Measurements from ENCODE around the gene FGL2.
"Not testable (repeated sequence)": the region's sequence is repeated elsewhere in the genome, so short reads cannot be mapped to it uniquely, and the experiment has no call there.

The FGL2 gene

GRCh38 chr7:77199013-77199966, at the start of gene FGL2:
TSS of gene FGL2 (minus strand) at chr7:77199819. CDS start at chr7:77199793, 26 bp downstream.
- peak; percentile 64 for DNase-seq

DNA sequence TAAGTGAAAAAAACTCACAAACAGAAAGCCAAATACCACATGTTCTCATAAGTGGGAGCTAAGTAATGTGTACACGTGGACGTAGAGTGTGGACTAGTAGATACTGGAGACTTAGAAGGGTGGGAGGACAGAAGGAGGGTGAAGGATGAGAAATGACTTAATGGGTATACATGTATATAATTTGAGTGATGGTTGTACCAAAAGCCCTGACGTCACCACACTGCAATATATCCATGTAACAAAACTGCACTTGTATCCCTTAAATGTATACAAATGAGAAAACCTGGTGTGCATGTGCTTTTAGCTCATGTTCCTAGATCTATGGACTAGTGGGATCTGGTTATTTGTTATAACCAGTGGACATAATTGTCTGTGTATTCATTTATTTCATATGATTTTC, 48.5 kb upstream of the FGL2 start:
- no peak for DNase-seq

DNA sequence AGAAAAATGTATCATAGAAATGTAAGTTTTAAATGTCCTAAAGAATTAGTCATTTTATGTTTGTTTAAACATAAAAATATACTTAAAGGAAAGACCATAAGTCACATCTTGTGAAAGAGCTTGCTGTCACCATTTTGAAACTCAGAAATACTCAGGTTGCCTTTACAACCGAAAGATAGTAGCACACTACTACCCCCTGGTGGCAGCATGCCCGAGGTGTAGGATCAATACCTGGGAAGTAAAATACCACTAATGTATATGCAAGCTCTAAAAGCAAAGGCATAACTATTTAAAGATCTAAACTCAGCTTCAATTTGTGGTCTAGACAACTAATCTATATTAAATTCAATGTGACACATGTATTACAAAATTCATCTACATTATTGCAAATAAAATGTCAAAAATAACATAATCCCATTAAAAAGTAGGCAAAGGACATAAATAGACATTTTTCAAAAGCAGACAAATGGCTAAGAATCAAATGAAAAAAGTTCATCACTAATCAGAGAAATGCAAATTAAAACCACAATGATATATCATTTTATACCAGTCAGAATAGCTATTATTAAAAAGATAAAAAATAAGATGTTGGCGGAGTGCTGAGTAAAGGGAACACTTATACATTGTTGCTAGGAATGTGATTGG, 47.7 kb upstream of the FGL2 start:
- DNase-seq, result peak; percentile 96

- no peak for DNase-seq
These were observed 46.5 kb upstream of the FGL2 start for GRCh38 chr7:77246026-77246640.

- no peak for DNase-seq
These were observed 45.6 kb upstream of the FGL2 start for GRCh38 chr7:77245015-77245755.

- DNase-seq, result no peak
These were observed 44.8 kb upstream of the FGL2 start for GRCh38 chr7:77244222-77244934.

GRCh38 chr7:77242554-77242953, 42.9 kb upstream of the FGL2 start:
- no peak for DNase-seq

DNA sequence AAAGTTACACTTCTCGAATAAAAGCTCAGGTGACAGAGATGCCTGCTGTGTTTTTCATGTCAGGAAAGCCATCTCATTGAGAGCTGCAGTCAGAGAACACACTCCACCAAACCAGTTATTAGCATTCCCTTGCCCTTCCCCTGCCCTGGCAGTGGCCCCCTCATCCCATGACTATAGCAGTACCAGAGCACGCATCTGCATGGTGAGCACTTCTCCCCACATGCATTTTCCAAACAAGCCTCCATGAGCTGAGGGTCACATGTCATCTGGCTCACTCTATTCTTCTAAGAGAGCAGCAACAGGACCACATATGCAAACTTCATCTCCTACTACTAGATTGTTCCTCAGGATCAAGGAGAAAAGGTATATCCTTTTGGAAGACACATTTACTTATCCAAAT, 42.4 kb upstream of the FGL2 start:
- DNase-seq, result no peak

- DNase-seq, result no peak
These were observed 39.9 kb upstream of the FGL2 start for GRCh38 chr7:77239471-77239870.

- no peak for DNase-seq
These were observed 39.1 kb upstream of the FGL2 start for GRCh38 chr7:77238703-77239136.

DNA sequence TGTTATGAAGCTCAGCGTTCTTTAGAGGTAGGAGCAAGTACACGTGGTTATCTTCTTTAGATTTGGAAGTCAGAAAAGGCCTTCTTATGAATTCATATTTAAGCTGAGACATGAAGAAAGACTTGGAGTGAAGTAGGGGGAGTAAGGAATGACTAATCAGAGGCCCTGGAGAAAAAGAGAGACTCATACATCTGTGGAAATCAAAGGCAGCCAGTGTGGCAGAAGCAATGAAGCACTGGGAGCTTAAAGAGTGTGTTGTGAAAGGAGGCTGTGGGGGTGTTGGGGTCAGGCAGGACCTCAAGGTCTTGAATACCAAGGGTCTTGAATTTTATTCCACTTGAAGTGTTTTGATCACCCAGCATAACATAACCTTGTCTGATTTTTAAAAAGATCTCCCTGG, 35.7 kb upstream of the FGL2 start:
- DNase-seq, result no peak

GRCh38 chr7:77232467-77232866, 32.8 kb upstream of the FGL2 start:
- DNase-seq, result no peak

- not testable (repeated sequence) for DNase-seq
These were observed 29.2 kb upstream of the FGL2 start for GRCh38 chr7:77228795-77229194.

- no peak for DNase-seq
These were observed 26.8 kb upstream of the FGL2 start for GRCh38 chr7:77226357-77226839.

DNA sequence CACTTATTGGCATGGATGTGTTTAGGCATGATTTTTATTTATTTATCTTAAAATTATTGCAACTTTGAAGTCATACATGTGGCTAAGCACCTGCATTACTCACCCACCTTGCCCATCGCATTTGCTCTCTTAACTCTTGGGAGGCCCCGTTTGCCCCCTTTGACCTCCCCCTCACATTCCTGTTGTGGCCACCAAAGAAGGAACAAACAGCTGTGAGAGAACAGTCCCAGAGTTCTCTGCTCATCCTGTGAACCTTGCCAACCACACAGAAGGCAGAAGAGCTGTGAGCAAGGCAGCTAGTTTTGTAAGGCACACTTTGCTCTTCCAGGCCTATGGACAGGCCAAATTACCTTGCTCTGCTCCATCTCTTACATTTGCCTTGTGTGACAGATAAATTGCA, 23.6 kb upstream of the FGL2 start:
- no peak for DNase-seq

GRCh38 chr7:77222819-77223218, 23.2 kb upstream of the FGL2 start:
- DNase-seq, result no peak

DNA sequence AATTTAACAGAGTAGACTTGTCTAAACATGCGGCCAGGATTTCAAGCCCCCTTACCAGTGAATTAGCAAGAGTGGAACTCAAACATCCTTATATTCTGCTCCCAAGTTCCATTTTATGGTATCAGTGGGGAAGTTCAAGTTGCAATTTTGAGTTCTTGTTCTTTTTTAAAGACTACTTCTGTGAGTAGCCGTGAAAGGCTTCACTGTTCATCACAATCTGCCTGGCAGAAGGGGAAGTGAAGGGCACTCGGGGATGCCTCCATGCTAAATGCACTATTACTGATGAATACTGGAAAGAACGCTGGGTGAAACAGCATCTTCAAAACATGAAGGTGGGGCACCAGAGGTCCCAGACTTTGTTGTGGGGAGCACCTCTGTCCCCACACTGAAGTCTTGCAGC, 22.4 kb upstream of the FGL2 start:
- DNase-seq, result no peak

DNA sequence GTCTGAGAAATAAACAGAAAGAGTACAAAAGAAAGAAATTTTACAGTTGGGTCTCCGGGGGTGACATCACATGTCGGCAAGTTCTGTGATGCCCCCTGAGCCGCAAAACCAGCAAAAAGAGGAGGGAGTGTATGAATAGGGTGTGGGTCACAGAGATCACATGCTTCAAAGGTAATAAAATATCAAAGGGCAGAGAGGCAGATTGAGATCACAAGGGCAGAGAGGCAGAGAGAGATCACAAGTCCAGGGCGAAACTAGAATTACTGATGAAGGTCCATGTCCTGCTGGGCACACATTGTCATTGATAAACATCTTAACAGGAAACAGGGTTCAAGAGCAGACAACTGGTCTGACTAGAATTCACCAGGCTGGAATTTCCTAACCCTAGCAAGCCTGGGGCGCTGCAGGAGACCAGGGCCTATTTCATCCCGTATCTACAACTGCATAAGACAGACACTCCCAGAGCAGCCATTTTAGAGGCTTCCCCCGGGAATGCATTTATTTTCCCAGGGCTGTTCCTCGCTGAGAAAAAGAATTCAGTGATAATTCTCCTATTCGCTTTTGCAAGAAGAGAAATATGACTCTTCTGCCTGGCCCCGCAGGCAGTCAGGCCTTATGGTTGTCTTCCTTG, 20.2 kb upstream of the FGL2 start:
- not testable (repeated sequence) for DNase-seq

- DNase-seq, result no peak
These were observed 18.0 kb upstream of the FGL2 start for GRCh38 chr7:77217474-77218185.

GRCh38 chr7:77216181-77216845, 16.7 kb upstream of the FGL2 start:
- DNase-seq, result no peak
